ENCODE results near the gene CDK8.

- TF ChIP-seq CTCF (IDR thresholded peaks at IDR 0.05; ENCODE audit: low read depth, low read length) (no peak), EZH2phosphoT487 (IDR thresholded peaks at IDR 0.05; ENCODE audit: low read depth) (no peak)
Observed at GRCh38 chr13:26382366-26382765, 128.4 kb downstream of the CDK8 start.
